Activated T-helper 2 cell treated with anti-CD3 and anti-CD28 coated beads, Interferon-gamma antibody, Interleukin-2, Interleukin-4, amounts not matched to agents 10 μg/mL and 5 μg/mL and 100 μg/mL, durations not matched to agents 14 hours and 24 hours and 36 hours (primary cell): ENCODE data around the gene OLA1. TPM values are rescaled to one million over a fixed set of nuclear protein-coding genes. Genes with fewer than 3 reads are reported as not detected.

Experiments used
- DNase-seq: peaks from one replicate; pipeline ENCODE4 v3.0.0; 2021; ENCODE audit warnings: low spot score
- H3K27ac Mint-ChIP-seq: one replicate; pipeline ENCODE4 v1.8.0; 2021; ENCODE audit warnings: mixed read lengths
- H3K27me3 Mint-ChIP-seq: one replicate; pipeline ENCODE4 v1.8.0; 2021; ENCODE audit warnings: low read depth, mixed read lengths
- H3K36me3 Mint-ChIP-seq: one replicate; pipeline ENCODE4 v1.8.0; 2021; ENCODE audit warnings: low read depth, mixed read lengths
- H3K4me1 Mint-ChIP-seq: one replicate; pipeline ENCODE4 v1.8.0; 2021; ENCODE audit warnings: low read depth, mixed read lengths
- H3K4me3 Mint-ChIP-seq: one replicate; pipeline ENCODE4 v1.8.0; 2021; ENCODE audit warnings: low read depth, mild to moderate bottlenecking, moderate library complexity, mixed read lengths
- H3K9me3 Mint-ChIP-seq: one replicate; pipeline ENCODE4 v1.8.0; 2021; ENCODE audit warnings: mixed read lengths
- intact Hi-C: fragments of 100-400 bp; cut with micrococcal nuclease; formaldehyde crosslinking; loops from one replicate; pipeline ENCODE4 v1.15.1; 2023
- total RNA-seq: library from RNA; stranded (reverse); gene quantifications from 2 replicates; pipeline ENCODE4 v1.2.3, GENCODE V29; 2022

OLA1 gene
- total RNA-seq, 1 donor from 2014 or later = 150 TPM

GRCh38 chr2:174222154-174222553 lies 26.2 kb downstream of the OLA1 start:
- DNase-seq = no peak
- H3K36me3 Mint-ChIP-seq = peaks cover 25% of the 10 kb centered on the region
- H3K9me3 Mint-ChIP-seq = no peaks in the 10 kb centered on the region
- H3K27ac Mint-ChIP-seq = no peak overlapping the region
- intact Hi-C loops = no loop called here
- H3K4me3 Mint-ChIP-seq = no peak overlapping the region
- H3K4me1 Mint-ChIP-seq = peaks cover 4% of the 10 kb centered on the region
- H3K27me3 Mint-ChIP-seq = no peaks in the 10 kb centered on the region

- peaks cover 4% of the 10 kb centered on the region for H3K4me1 Mint-ChIP-seq
- peaks cover 14% of the 10 kb centered on the region for H3K36me3 Mint-ChIP-seq
- H3K27ac Mint-ChIP-seq = no peak overlapping the region
- H3K27me3 Mint-ChIP-seq = no peaks in the 10 kb centered on the region
- H3K4me3 Mint-ChIP-seq = no peak overlapping the region
- intact Hi-C loops = no loop called here
- DNase-seq = no peak
- H3K9me3 Mint-ChIP-seq = no peaks in the 10 kb centered on the region
Measured at GRCh38 chr2:174219321-174219720, 29.0 kb downstream of the OLA1 start.

- Mint-ChIP-seq H3K27me3 (no peaks in the 10 kb centered on the region), H3K36me3 (peaks cover 13% of the 10 kb centered on the region), H3K4me3 (no peak overlapping the region), H3K4me1 (peaks cover 4% of the 10 kb centered on the region), H3K27ac (no peak overlapping the region), H3K9me3 (no peaks in the 10 kb centered on the region)
- no peak for DNase-seq
- intact Hi-C loops = no loop called here
Measured at GRCh38 chr2:174218773-174219172, 29.6 kb downstream of the OLA1 start.

- no peaks in the 10 kb centered on the region for H3K9me3 Mint-ChIP-seq
Measured at GRCh38 chr2:174217869-174218268, 30.5 kb downstream of the OLA1 start.

GRCh38 chr2:174211954-174212353 lies 36.4 kb downstream of the OLA1 start:
- intact Hi-C loops = no loop called here
- H3K4me3 Mint-ChIP-seq = no peak overlapping the region
- H3K4me1 Mint-ChIP-seq = no peaks in the 10 kb centered on the region
- H3K36me3 Mint-ChIP-seq = peaks cover 3% of the 10 kb centered on the region
- no peaks in the 10 kb centered on the region for H3K27me3 Mint-ChIP-seq
- DNase-seq = no peak
- H3K27ac Mint-ChIP-seq = no peak overlapping the region
- no peaks in the 10 kb centered on the region for H3K9me3 Mint-ChIP-seq

More at GRCh38 chr2:174217869-174218268, 30.5 kb downstream of the OLA1 start:
- H3K36me3 Mint-ChIP-seq = peaks cover 12% of the 10 kb centered on the region
- intact Hi-C loops = no loop called here
- H3K4me3 Mint-ChIP-seq = no peak overlapping the region
- no peak for DNase-seq
- peaks cover 2% of the 10 kb centered on the region for H3K4me1 Mint-ChIP-seq
- H3K27ac Mint-ChIP-seq = no peak overlapping the region
- no peaks in the 10 kb centered on the region for H3K27me3 Mint-ChIP-seq

GRCh38 chr2:174210862-174211261 lies 37.5 kb downstream of the OLA1 start:
- Mint-ChIP-seq H3K27ac (no peak overlapping the region), H3K27me3 (no peaks in the 10 kb centered on the region), H3K9me3 (no peaks in the 10 kb centered on the region), H3K4me1 (no peaks in the 10 kb centered on the region), H3K4me3 (no peak overlapping the region), H3K36me3 (peaks cover 3% of the 10 kb centered on the region)
- intact Hi-C loops = no loop called here
- no peak for DNase-seq

- Mint-ChIP-seq H3K36me3 (peaks cover 3% of the 10 kb centered on the region), H3K4me3 (no peak overlapping the region)
- intact Hi-C loops = no loop called here
Measured at GRCh38 chr2:174209325-174209724, 39.0 kb downstream of the OLA1 start.

GRCh38 chr2:174208026-174208425 lies 40.3 kb downstream of the OLA1 start:
- no peak for DNase-seq
- no peaks in the 10 kb centered on the region for H3K27me3 Mint-ChIP-seq
- H3K9me3 Mint-ChIP-seq = no peaks in the 10 kb centered on the region
- H3K4me3 Mint-ChIP-seq = no peak overlapping the region
- intact Hi-C loops = no loop called here
- no peak overlapping the region for H3K27ac Mint-ChIP-seq
- H3K36me3 Mint-ChIP-seq = peaks cover 3% of the 10 kb centered on the region
- H3K4me1 Mint-ChIP-seq = no peaks in the 10 kb centered on the region

More at GRCh38 chr2:174209325-174209724, 39.0 kb downstream of the OLA1 start:
- DNase-seq = no peak
- Mint-ChIP-seq H3K27ac (no peak overlapping the region), H3K4me1 (no peaks in the 10 kb centered on the region), H3K27me3 (no peaks in the 10 kb centered on the region), H3K9me3 (no peaks in the 10 kb centered on the region)

GRCh38 chr2:174205562-174205961 lies 42.8 kb downstream of the OLA1 start:
- H3K27me3 Mint-ChIP-seq = no peaks in the 10 kb centered on the region
- H3K36me3 Mint-ChIP-seq = peaks cover 3% of the 10 kb centered on the region
- H3K27ac Mint-ChIP-seq = no peak overlapping the region
- H3K9me3 Mint-ChIP-seq = no peaks in the 10 kb centered on the region
- no peaks in the 10 kb centered on the region for H3K4me1 Mint-ChIP-seq
- intact Hi-C loops = no loop called here
- H3K4me3 Mint-ChIP-seq = no peak overlapping the region
- no peak for DNase-seq

GRCh38 chr2:174202188-174202587 lies 46.1 kb downstream of the OLA1 start:
- Mint-ChIP-seq H3K27me3 (no peaks in the 10 kb centered on the region), H3K9me3 (no peaks in the 10 kb centered on the region), H3K36me3 (no peaks in the 10 kb centered on the region), H3K27ac (no peak overlapping the region), H3K4me3 (no peak overlapping the region), H3K4me1 (no peaks in the 10 kb centered on the region)
- intact Hi-C loops = no loop called here
- no peak for DNase-seq

- Mint-ChIP-seq H3K27me3 (no peaks in the 10 kb centered on the region), H3K9me3 (no peaks in the 10 kb centered on the region), H3K27ac (no peak overlapping the region), H3K4me1 (no peaks in the 10 kb centered on the region), H3K4me3 (no peak overlapping the region), H3K36me3 (no peaks in the 10 kb centered on the region)
- intact Hi-C loops = no loop called here
- DNase-seq = no peak
Measured at GRCh38 chr2:174198846-174199564, 49.3 kb downstream of the OLA1 start.

- Mint-ChIP-seq H3K4me1 (no peaks in the 10 kb centered on the region), H3K27ac (no peak overlapping the region), H3K4me3 (no peak overlapping the region), H3K9me3 (no peaks in the 10 kb centered on the region), H3K27me3 (no peaks in the 10 kb centered on the region), H3K36me3 (no peaks in the 10 kb centered on the region)
- DNase-seq = no peak
- intact Hi-C loops = no loop called here
Measured at GRCh38 chr2:174195253-174195652, 53.1 kb downstream of the OLA1 start.

- H3K27me3 Mint-ChIP-seq = no peaks in the 10 kb centered on the region
- intact Hi-C loops = no loop called here
- no peak for DNase-seq
- H3K36me3 Mint-ChIP-seq = no peaks in the 10 kb centered on the region
- no peak overlapping the region for H3K4me3 Mint-ChIP-seq
- H3K27ac Mint-ChIP-seq = no peak overlapping the region
- no peaks in the 10 kb centered on the region for H3K9me3 Mint-ChIP-seq
- H3K4me1 Mint-ChIP-seq = no peaks in the 10 kb centered on the region
Measured at GRCh38 chr2:174193737-174194136, 54.6 kb downstream of the OLA1 start.

- Mint-ChIP-seq H3K9me3 (no peaks in the 10 kb centered on the region), H3K36me3 (peaks cover 3% of the 10 kb centered on the region), H3K4me3 (no peak overlapping the region), H3K4me1 (no peaks in the 10 kb centered on the region), H3K27me3 (no peaks in the 10 kb centered on the region), H3K27ac (no peak overlapping the region)
- DNase-seq = no peak
- intact Hi-C loops = no loop called here
Measured at GRCh38 chr2:174192664-174193063, 55.7 kb downstream of the OLA1 start.
